HG02610 (cell line): ENCODE measurements around the gene LRMDA.

Experiments
- ATAC-seq: cut with Tn5 transposase; IDR thresholded peaks from one replicate; pipeline ENCODE4 v1.9.1; 2021; ENCODE audit warnings: mild to moderate bottlenecking, moderate library complexity; ENCODE audit not compliant: unreplicated experiment

The LRMDA gene

DNA sequence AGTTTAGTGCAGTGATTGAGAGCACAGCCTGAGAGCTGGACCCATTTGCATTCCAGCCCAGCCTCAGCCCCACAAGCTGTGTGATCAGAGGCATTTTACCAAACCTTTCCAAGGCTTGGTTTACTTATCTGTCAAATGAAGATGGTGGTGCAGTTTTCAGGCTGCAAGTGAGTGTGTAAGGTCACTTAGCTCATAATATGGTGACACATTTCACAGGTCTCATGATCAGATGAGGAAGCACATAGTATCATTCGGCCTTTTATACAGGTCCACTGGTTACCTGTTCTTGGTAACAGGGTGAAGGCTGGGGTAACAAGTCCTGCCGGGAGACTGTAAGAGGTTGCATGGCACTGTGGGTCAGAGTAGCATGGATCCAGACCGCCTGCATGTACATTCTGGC lies 371.7 kb downstream of the LRMDA start:
- ATAC-seq: no peak

DNA sequence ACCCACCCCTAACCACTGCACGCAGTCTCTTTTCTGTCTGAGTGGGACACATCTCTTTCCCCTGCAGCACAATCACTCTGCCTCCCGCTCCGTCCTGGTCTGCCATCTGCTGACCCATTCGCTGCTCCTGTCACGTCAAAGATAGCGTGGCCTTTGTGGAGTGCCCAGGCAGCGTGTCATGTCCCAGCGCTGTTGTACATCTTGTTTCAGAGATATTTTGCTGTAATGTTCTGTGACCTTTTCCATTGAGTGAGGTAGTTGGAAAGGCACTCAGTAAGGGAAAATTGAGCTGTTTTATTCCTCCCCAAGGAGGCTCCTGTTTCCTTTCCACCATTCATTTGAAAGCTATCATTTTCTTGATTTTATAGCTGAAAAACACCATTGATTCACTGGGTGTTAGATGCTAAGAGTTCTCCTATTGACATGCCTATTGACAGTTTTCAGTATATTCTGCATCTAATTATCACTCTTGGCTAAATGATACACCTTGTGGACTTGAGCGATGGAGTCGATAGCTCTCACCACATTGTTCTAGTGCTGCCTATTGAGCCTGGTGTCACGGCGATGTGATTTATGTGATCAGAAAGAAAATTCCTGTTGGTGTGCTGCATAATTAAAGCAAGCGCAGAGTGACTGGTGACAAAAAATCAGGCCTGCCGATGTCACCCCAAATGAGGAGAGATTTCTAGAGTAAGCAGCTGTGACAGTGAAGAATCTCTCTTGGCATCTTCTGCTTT lies 372.6 kb downstream of the LRMDA start:
- ATAC-seq: no peak

DNA sequence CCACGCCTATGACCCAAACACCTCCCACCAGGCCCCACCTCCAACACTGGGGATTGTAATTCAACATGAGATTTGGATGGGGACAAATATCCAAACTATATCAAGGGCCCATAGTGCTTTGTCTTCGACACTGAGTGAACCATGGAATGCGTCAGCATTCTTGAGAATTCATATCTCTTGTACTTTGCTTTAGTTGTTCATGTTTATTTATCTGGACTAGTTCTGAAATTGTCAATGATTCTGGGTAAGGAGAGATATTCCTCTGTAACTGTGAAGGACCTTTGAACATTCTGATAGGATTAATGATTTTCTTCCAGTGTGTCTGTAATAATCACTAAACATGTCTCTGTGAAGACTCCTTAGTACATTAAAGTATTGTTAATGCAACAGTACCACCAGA lies 374.8 kb downstream of the LRMDA start:
- ATAC-seq: no peak

DNA sequence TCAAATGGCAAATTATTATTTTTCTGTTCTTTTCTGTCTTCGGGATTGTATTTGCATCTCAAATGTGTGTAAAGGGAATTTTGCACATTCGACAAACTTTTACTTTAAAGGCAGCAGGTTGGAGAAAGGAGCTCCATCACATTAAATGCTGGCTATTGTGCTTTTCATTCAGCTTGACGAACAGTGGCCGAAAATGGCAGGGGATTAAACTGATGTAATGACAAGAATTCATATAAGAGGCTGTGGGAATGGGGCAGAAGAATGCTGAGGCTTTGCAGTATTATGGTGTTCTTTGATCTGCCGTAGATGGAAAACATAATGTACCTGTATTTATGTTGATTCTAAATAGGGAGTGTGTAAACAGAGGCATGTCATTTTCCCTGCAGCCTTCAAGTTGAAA lies 376.0 kb downstream of the LRMDA start:
- no peak for ATAC-seq

DNA sequence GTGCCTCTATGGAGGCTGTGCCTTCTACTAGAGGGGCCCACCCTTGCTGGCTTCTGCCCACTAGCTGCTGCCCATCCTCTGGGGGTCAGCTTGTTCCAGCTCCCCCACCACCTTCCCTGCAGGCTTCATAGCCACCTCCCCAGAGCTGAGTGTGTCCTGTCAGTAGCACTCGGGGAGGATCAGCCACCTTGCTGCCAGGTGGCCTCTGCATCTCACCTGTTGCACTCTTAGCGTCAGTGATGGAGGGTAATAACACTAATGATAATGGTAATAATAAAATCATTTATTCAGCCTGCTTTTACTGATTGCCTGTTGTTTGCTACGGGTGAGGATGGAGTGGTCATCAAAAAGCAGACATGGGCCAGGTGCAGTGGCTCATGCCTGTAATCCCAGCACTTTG lies 377.6 kb downstream of the LRMDA start:
- ATAC-seq: no peak

DNA sequence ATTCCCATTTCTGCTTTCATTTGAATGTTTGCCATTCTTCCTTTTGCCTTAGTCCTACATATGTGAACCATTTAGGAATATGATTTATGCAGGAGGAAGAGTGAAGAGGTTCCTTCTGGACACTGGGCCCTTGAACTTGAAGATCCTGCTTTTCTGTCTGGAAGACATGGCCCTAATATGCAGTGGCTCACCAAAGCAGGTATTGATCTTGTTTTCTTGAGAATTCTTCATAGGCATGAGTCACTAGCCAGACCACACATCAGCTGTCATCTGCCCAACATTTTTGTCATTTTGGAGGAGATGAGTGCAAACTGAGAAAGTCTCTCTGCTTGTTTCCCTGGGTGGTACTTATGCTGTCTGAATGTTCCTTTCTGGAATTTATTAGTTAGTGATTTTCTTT lies 382.6 kb downstream of the LRMDA start:
- ATAC-seq: no peak

DNA sequence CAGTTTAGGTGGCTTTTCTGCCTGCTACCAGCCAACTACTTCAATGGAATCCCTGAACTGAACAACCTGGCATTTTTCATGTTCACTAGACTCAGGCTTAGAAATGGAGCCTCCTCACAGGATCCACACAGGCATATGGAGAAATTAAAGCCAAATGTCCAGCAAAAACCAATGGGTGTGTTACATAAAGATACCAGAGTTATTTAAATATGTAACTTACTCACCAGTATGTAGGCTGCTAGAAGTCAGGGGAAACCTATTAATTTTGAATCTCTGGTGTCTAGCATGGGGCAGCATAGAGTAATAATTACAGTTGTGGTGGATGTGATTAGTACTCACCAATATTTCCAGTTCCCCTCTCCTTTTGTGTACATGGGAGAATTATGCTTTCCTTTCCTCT lies 383.6 kb downstream of the LRMDA start:
- ATAC-seq: no peak

DNA sequence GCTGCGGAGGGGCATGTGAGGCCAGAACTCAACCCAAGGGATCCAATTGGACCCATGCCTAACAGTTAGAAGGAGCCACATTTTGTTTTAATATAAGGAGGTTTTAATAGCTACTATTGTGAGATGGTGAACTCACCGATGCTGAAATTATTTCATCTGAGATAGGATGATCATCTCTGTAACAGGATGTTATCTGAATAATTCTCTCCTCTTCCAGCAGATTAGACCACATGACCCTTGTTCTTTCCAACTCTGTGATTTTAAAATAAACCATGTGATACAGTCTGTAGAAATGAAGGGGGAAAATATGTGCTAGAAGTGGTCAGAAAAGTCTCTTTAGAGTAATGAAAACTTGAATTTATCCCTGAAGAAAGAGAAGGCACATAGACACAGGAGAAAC lies 385.8 kb downstream of the LRMDA start:
- no peak for ATAC-seq

DNA sequence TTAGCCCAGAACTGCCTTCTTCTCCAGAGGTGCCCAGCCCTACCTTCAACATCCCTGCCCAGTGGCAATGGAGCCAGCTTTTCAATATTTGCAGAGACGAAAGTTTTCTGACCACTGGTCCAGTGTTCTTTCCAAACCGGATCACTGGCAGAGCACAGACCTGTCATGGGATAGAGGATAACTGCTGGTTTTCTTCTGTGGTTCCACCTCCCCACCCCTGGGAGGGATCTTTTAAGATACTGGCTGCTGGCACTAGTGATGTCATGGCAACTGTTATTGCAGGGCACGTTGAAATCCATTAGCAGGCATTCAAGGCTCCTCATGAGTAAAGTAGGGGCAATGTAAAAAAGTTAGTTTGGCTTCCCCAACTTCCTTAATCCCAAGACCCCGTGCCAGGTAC lies 387.1 kb downstream of the LRMDA start:
- ATAC-seq: no peak

DNA sequence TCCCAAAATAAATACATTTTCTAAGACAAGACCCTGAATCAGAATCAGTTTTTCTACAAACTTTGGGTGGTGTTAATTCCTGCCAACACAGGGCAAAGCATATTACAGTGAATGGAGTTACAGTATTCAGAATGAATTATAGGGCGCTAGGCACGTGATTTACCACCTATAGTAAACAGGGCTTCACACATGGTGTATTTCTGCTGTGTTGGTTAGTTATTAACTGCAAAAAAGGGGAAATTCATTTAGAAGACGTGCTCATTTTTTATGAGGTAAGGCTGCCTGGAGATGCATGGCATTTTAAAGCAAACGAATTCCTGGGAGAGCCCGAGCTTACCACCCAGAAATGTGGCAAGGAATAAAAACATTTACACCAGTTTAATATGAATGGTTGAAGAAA lies 393.8 kb downstream of the LRMDA start:
- no peak for ATAC-seq

DNA sequence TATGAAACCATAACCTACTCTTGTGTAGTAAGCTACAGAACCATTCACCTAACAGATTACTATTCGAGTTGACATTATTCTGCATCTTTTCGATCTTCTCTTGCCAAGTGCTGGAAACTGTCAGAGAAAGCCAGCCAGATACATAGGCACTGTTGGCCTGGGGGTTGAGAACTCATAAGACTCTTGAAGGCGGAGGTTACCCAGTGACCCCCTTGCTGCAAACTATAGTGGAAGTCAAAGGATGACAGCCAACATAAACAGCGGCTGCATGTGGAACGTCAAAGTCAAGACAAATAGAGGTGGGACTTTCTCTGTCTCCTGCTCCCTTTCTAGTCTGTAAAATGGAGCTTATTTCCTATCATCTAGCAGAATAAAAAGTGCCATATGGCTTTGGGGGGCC lies 394.2 kb downstream of the LRMDA start:
- ATAC-seq: no peak

DNA sequence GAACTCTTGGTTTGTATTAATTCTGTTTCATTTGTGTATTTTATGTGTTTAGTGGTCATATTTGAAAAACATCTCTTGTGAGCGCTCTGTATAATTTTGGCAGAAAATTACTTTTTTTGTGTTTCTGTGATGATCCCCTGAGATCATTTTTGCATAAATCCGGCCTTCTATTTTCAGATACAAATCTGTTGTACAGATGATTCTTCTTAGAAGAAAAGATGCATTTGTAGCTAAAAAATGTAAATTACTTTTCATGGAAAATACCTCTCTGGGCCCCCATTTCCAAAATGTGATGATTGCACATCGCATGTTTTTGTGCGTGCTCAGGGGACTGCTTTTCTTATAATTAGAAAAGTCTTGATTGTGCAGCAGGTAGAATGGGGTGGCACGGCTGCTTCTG lies 395.4 kb downstream of the LRMDA start:
- ATAC-seq: no peak

DNA sequence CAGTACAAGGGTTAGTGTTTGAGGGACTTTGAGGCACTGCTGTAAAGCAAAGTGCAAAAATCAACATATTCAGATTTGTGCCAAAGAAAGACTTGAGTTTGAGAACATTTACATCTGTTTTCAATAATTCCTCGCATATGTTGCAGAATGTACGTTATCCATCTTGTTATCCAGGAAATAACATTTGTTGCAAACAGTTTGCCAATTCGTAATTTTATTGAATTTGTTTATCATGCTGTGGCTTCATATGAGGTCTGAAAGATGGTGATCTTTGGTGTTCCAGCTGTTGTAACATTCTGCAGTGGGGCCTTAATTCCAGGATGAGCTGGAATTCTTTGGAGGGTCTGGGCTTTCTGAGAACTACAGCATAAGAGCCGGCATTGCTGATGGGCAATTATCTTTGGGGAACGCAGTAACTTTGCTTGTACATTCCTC lies 396.2 kb downstream of the LRMDA start:
- no peak for ATAC-seq

DNA sequence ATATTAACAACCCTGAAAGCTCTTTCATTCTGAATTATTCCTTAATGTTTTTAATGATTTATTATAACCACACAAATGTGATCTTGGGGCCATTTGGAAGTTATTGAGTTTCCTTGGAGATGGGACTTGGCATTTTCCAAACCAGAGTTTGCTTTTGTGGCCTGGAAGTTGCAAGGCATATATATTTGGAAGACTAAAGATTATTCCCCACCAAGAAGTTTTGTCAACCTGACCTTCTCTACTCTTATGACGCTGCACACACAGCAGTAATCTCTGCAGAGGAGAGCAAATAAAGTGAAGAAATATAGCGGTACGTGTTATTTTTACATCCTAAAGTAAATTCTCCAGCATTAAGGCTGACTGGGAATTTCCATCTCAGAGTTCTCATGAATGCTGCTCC lies 397.0 kb downstream of the LRMDA start:
- ATAC-seq: no peak

DNA sequence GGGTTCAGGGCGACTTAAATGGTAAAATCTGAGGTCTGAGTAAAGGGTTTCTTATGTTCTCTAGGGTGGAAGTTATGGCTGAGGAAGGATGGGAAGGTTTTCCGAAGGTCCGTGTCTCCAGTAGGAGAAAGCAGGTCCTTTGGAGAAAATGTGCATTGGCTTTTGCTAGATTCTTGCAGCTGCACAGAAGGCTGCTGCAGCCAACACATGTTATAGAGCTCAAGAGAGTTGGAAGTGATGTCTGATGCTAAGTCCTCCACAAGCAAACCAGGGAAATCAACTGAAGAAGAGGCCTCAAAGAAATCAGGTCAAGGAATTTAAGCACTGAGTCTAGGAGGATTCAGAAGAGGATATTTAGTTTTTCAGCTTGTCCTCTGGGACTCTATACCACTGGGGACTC lies 404.6 kb downstream of the LRMDA start:
- no peak for ATAC-seq

DNA sequence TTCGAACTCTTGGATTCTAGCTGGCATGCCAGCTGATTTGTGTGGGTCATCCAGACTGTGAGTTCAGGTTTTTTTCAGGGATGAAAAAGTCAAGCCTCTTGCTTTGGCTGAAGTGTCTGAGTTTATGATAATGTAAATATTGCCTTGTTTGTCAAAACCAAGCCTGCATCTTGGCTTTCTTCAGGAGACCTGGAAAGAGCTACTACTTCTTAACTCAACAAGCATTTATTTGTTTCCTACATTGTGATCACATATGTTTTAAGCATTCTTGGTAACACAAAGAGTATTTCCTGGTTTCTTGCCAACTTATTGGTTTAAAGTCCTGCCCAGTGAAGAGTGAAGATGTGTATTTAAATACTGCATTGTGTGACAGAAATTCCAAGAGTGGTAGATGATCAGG lies 407.1 kb downstream of the LRMDA start:
- ATAC-seq: no peak

DNA sequence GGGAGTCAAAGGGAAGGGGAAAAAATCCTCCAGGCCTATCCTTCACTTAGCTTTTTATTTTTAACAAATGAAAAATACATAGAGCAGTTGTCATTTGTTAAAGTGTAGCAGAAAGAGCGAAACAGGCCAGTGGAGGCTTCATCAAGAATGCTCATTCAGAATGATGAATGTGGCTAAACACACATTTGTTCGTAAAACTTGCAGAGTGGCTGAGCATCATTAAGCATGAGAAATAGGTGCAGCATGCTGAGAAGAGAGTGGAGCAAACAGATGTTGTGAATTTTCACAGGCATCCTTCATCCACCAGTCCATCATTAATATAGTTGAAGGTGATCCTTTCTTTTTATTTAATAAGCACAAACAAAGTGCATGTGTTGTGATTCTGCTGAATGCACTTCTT lies 407.6 kb downstream of the LRMDA start:
- no peak for ATAC-seq

DNA sequence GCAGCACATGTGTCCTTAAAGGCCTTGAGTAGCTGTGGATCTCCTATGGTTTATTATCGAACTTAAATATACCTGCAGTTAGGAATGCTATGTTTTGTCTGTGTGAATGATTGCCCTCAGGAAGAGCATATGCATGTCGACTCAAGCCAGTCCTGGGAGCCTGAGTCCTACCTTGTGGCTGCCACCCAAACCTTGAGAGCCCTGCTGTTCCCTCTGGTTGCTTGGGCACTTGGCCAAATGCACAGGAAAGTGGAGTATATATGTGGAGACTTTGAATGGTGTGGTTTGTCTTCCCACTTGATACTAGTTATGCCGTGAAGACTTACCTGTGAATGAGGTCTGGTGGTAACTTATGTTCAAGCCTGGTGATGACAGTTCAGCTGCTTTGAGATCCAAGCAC lies 409.8 kb downstream of the LRMDA start:
- no peak for ATAC-seq

DNA sequence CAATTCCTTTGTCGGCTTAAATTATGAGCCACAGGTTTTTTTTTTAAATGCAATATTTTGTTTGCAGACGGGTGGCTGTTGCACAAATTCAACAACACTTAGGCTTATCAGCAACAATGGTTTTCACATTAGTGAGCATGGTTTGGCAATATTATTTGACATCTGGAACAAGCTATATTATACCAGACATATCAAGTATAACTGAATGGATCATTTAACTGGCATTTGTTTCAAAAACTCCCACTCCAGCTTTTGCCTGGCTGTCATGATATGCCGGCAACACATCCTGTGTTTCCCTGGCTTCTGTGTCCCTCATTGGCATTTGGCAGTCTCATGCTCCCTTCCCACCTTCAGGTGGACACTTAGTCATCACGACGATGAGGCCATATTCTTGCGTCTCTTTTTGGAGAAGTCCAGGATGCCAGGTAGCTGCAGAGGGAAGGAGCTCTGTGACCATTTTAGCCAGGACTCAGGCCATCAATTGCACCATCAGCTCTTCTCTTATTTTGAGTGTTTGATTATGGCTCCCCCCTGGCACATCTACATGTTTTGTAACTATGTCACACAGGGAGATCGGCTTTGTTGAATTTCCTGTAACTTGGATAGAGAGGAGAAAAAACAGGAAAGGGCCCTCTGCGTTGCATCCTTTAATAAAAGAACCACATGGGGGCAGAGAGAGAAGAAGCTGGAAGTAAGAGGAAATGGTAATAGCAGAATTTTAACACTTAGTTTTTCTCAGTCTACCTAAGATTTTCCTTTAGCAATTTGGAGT lies 413.9 kb downstream of the LRMDA start:
- ATAC-seq: no peak

DNA sequence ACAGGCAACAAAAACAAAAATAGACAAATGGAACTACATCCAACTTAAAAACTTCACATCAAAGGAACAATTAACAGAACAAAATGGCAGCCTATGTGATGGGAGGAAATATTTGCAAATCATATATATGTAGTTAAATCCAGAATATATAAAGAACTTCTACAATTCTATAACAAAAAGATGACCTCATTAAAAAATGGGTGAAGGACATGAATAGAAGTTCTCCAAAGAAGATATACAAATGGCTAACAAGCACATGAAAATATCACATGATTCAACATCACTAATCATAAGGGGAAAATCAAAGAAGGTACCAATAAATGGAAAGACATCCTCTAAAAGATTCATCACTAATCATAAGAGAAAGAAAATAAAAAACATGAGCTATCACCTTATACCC lies 416.1 kb downstream of the LRMDA start:
- ATAC-seq: no peak

DNA sequence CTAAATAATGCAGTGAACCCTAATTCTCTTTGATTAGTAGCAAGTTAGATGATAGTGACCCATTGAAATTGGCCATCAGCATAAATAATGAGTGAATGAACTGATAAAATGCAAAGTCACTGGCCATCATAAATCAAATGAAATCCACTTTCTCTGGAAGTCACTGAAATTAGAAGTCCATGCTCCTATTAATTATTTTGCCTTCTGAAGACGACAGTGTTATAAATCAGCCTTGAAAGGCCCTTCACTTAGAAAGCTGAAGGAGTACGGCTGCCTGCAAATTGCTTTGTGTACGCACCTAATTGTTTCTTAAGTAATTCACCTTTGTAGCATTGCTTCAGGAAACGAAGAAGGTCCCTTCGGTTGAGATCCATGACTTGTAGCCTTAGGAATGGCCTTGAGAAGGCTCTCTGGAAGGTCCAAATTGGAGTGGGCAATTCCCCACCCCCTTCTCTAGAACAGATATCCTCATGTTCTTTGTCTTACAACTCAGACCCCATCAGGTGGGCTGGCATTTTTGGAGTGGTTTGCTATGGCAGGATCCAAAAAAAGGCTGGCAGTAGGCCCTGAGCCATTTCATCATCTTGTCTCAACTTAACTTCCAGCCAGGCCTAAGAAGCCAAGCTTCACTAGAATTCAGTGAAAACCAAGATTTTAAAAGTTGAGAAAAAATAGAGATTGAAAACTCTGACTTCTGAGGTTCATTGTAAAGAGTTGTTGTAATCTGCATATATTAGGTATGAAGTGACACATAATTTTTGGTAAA lies 420.3 kb downstream of the LRMDA start:
- no peak for ATAC-seq
